Trophoblast cell (in vitro differentiated cells and primary cell): ENCODE measurements around the gene SASH1. TPM values are rescaled to one million over a fixed set of nuclear protein-coding genes. Genes with fewer than 3 reads are reported as not detected.

Experiments
- DNase-seq, 2 donors: peaks; one replicate each; pipeline ENCODE4 v3.0.0-alpha.2; 2016
- H2AFZ ChIP-seq: 2 replicates; pipeline ENCODE4 v1.6.1; 2013; ENCODE audit warnings: low read length, moderate library complexity, mild to moderate bottlenecking; ENCODE audit not compliant: insufficient read depth, poor library complexity
- H2AK5ac ChIP-seq: 2 replicates; pipeline ENCODE4 v1.6.1; 2013; ENCODE audit warnings: mild to moderate bottlenecking, low read length
- H2BK120ac ChIP-seq: 2 replicates; pipeline ENCODE4 v1.6.1; 2013; ENCODE audit warnings: low read length, mild to moderate bottlenecking, moderate library complexity; ENCODE audit not compliant: insufficient read depth, poor library complexity
- H2BK12ac ChIP-seq: 2 replicates; pipeline ENCODE4 v1.6.1; 2013; ENCODE audit warnings: mild to moderate bottlenecking, low read length, moderate library complexity
- H2BK5ac ChIP-seq: 2 replicates; pipeline ENCODE4 v1.6.1; 2013; ENCODE audit warnings: low read length, low read depth, moderate library complexity, mild to moderate bottlenecking; ENCODE audit not compliant: poor library complexity
- H3K14ac ChIP-seq: 2 replicates; pipeline ENCODE4 v1.6.1; 2013; ENCODE audit warnings: mild to moderate bottlenecking, low read length
- H3K18ac ChIP-seq: 2 replicates; pipeline ENCODE4 v1.6.1; 2013; ENCODE audit warnings: mild to moderate bottlenecking, low read length
- H3K23ac ChIP-seq: 2 replicates; pipeline ENCODE4 v1.6.1; 2013; ENCODE audit warnings: low read length
- H3K27ac ChIP-seq: 2 replicates; pipeline ENCODE4 v1.5.1; 2013; ENCODE audit warnings: low read depth, mild to moderate bottlenecking, inconsistent platforms, low read length, moderate library complexity
- H3K27me3 ChIP-seq: 2 replicates; pipeline ENCODE4 v1.6.1; 2013; ENCODE audit warnings: inconsistent platforms, mild to moderate bottlenecking, low read length, moderate library complexity; ENCODE audit not compliant: insufficient read depth
- H3K36me3 ChIP-seq, 2 experiments: 1 replicate in 1 of 2; 2 replicates in 1 of 2; pipeline ENCODE4 v1.6.1; 2013; ENCODE audit warnings: low read length in 2 of 2, mild to moderate bottlenecking in 2 of 2, moderate library complexity in 1 of 2; ENCODE audit not compliant: insufficient read depth in 2 of 2, control insufficient read depth in 1 of 2
- H3K4ac ChIP-seq: 2 replicates; pipeline ENCODE4 v1.6.1; 2013; ENCODE audit warnings: low read depth, mild to moderate bottlenecking, low read length, moderate library complexity
- H3K4me1 ChIP-seq, 2 experiments: 1 replicate in 1 of 2; 2 replicates in 1 of 2; pipeline ENCODE4 v1.6.1; 2013; ENCODE audit warnings: low read length in 2 of 2, mild to moderate bottlenecking in 2 of 2, moderate library complexity in 1 of 2; ENCODE audit not compliant: insufficient read depth in 2 of 2, control insufficient read depth in 1 of 2
- H3K4me2 ChIP-seq: 2 replicates; pipeline ENCODE4 v1.6.1; 2013; ENCODE audit warnings: inconsistent platforms, mild to moderate bottlenecking, low read length, moderate library complexity
- H3K4me3 ChIP-seq: 2 replicates; pipeline ENCODE4 v1.5.1; 2013; ENCODE audit warnings: mild to moderate bottlenecking, low read depth, low read length, inconsistent platforms
- H3K79me1 ChIP-seq: one replicate; pipeline ENCODE4 v1.6.1; 2013; ENCODE audit warnings: low read length
- H3K79me2 ChIP-seq: 2 replicates; pipeline ENCODE4 v1.6.1; 2013; ENCODE audit warnings: low read length, mild to moderate bottlenecking; ENCODE audit not compliant: control insufficient read depth, insufficient read depth, poor library complexity
- H3K9ac ChIP-seq: 2 replicates; pipeline ENCODE4 v1.6.1; 2013; ENCODE audit warnings: mild to moderate bottlenecking, low read length
- H3K9me3 ChIP-seq: 2 replicates; pipeline ENCODE4 v1.6.1; 2013; ENCODE audit warnings: low read depth, mild to moderate bottlenecking, control low read depth, inconsistent platforms, low read length; ENCODE audit not compliant: insufficient read depth
- H4K12ac ChIP-seq: 2 replicates; pipeline ENCODE4 v1.6.1; 2013; ENCODE audit warnings: low read depth, mild to moderate bottlenecking, low read length, moderate library complexity
- H4K8ac ChIP-seq: 2 replicates; pipeline ENCODE4 v1.6.1; 2013; ENCODE audit warnings: low read depth, mild to moderate bottlenecking, low read length, moderate library complexity
- H4K91ac ChIP-seq: one replicate; pipeline ENCODE4 v1.6.1; 2013; ENCODE audit warnings: low read depth, mild to moderate bottlenecking, low read length, moderate library complexity
- WGBS: extraction: QIAGEN DNeasy Blood & Tissue Kit; methylation state at CpG from one replicate; pipeline ENCODE4 v1.1.7; 2013; ENCODE audit warnings: missing lambda C conversion rate; ENCODE audit not compliant: insufficient read length, insufficient coverage; ENCODE audit errors: extremely low coverage; 5-methylcytosine and 5-hydroxymethylcytosine counted together
- polyA plus RNA-seq: library from polyadenylated mRNA; stranded (reverse); fragments of 200-250 nt; gene quantifications from 2 replicates; pipeline ENCODE4 v1.2.3, GENCODE V29; 2013

The SASH1 gene
- polyA plus RNA-seq = 10.6 and 10.9 TPM in 2 replicates

- peak; percentile 87 to 94 for DNase-seq
- H2AK5ac ChIP-seq = no peak within 1 kb of the TSS
- peaks cover 3 to 11% of the 10 kb centered on the region in 2 experiments for H3K4me1 ChIP-seq
- peak within 1 kb of the TSS; percentile 67 for H3K4ac ChIP-seq
- no peak within 1 kb of the TSS for H3K23ac ChIP-seq
- H3K4me2 ChIP-seq = peak within 1 kb of the TSS; percentile 82
- peaks cover 11% of the 10 kb centered on the region for H3K79me1 ChIP-seq
- peak within 1 kb of the TSS; percentile 84 for H3K4me3 ChIP-seq
- peaks cover 3% of the 10 kb centered on the region for H3K79me2 ChIP-seq
- WGBS = no CpG with 5 or more reads among the region's 67 CpGs
- H3K27ac ChIP-seq = peak within 1 kb of the TSS; percentile 50
- H2AFZ ChIP-seq = peak within 1 kb of the TSS; percentile 79
- no peaks in the 10 kb centered on the region for H3K9me3 ChIP-seq
- peak within 1 kb of the TSS; percentile 89 for H2BK5ac ChIP-seq
- H4K91ac ChIP-seq = peak within 1 kb of the TSS; percentile 90
- H4K12ac ChIP-seq = peak within 1 kb of the TSS; percentile 74
- peak within 1 kb of the TSS; percentile 98 for H2BK12ac ChIP-seq
- peak within 1 kb of the TSS; percentile 80 for H3K18ac ChIP-seq
- peak within 1 kb of the TSS; percentile 81 for H3K9ac ChIP-seq
- H3K36me3 ChIP-seq = no peaks in the 10 kb centered on the region
- peak within 1 kb of the TSS; percentile 74 for H3K14ac ChIP-seq
- H4K8ac ChIP-seq = peak within 1 kb of the TSS; percentile 88
- peak within 1 kb of the TSS; percentile 98 for H2BK120ac ChIP-seq
- H3K27me3 ChIP-seq = no peaks in the 10 kb centered on the region
These were observed at the start of gene SASH1 for GRCh38 chr6:148342350-148343046. Gene SASH1 (plus strand): TSS chr6:148342838. CDS start chr6:148343068, 230 bp downstream.

DNA sequence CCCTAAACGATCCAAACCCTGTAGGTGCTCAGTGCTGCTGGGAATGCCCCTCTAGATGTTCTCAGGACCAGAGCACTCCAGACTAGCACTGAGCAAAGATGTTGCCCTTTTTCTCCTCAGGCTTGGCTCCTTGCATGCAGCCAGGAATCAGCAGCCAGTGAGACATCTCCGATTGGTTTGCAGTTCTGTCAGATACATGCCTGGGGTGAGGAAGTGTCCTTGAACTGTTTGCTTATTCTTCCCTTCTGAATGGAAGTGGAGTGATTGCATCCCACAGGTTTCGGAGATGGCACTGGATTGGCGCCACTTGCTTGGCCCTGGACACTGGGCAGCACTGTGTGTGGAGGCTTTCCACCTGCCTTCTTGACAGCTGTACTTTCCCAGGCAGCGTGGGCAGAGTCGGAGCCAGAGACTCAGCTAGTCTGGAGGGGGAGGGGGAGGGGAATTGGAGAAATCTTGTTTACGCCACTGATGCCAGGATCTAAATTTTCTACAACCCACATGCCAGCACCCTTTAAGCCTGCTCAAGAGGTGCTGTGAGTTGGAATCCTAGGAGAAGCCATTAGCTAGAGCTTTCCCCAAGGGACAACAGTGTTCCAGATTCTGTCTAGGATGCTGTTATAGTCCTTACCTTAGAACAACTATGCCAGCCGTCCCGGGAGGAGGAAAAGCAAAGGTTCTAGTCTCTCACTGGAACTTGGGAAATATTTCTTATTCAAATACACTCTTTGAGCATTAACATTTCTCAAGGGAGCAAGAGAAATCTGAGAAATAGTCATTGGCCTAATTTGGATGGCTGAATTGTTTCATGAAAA is 49.2 kb upstream of the SASH1 start:
- no peak overlapping the region for H3K4ac ChIP-seq
- H3K14ac ChIP-seq = no peak overlapping the region
- no peaks in the 10 kb centered on the region for H3K36me3 ChIP-seq
- no peak overlapping the region for H2BK5ac ChIP-seq
- no peak overlapping the region for H2AK5ac ChIP-seq
- no peaks in the 10 kb centered on the region for H3K79me2 ChIP-seq
- no peak overlapping the region for H2BK12ac ChIP-seq
- no peak overlapping the region for H4K8ac ChIP-seq
- no peak overlapping the region for H3K4me3 ChIP-seq
- H3K4me1 ChIP-seq = no peaks in the 10 kb centered on the region
- no peak overlapping the region for H3K4me2 ChIP-seq
- H3K9me3 ChIP-seq = no peaks in the 10 kb centered on the region
- H4K12ac ChIP-seq = no peak overlapping the region
- H4K91ac ChIP-seq = no peak overlapping the region
- no peak overlapping the region for H3K18ac ChIP-seq
- no peak overlapping the region for H2AFZ ChIP-seq
- no peaks in the 10 kb centered on the region for H3K79me1 ChIP-seq
- DNase-seq = no peak
- WGBS = no CpG with 5 or more reads among the region's 9 CpGs
- no peak overlapping the region for H3K27ac ChIP-seq
- no peak overlapping the region for H2BK120ac ChIP-seq
- H3K23ac ChIP-seq = no peak overlapping the region
- H3K9ac ChIP-seq = no peak overlapping the region
- H3K27me3 ChIP-seq = no peaks in the 10 kb centered on the region

- H4K91ac ChIP-seq = no peak overlapping the region
- no peaks in the 10 kb centered on the region for H3K27me3 ChIP-seq
- no peak overlapping the region for H4K12ac ChIP-seq
- H3K79me2 ChIP-seq = no peaks in the 10 kb centered on the region
- H3K79me1 ChIP-seq = no peaks in the 10 kb centered on the region
- no peak overlapping the region for H3K4me2 ChIP-seq
- H4K8ac ChIP-seq = no peak overlapping the region
- H3K9ac ChIP-seq = no peak overlapping the region
- H3K14ac ChIP-seq = no peak overlapping the region
- H2AFZ ChIP-seq = no peak overlapping the region
- WGBS = no CpG with 5 or more reads among the region's 7 CpGs
- H3K27ac ChIP-seq = no peak overlapping the region
- H3K36me3 ChIP-seq = no peaks in the 10 kb centered on the region
- no peak overlapping the region for H2BK120ac ChIP-seq
- H2BK12ac ChIP-seq = no peak overlapping the region
- no peaks in the 10 kb centered on the region for H3K4me1 ChIP-seq
- H2BK5ac ChIP-seq = no peak overlapping the region
- H3K9me3 ChIP-seq = no peaks in the 10 kb centered on the region
- no peak overlapping the region for H3K18ac ChIP-seq
- no peak overlapping the region for H2AK5ac ChIP-seq
- no peak overlapping the region for H3K23ac ChIP-seq
- DNase-seq = no peak
- no peak overlapping the region for H3K4ac ChIP-seq
- no peak overlapping the region for H3K4me3 ChIP-seq
These were observed 48.6 kb upstream of the SASH1 start for GRCh38 chr6:148294059-148294458.

DNA sequence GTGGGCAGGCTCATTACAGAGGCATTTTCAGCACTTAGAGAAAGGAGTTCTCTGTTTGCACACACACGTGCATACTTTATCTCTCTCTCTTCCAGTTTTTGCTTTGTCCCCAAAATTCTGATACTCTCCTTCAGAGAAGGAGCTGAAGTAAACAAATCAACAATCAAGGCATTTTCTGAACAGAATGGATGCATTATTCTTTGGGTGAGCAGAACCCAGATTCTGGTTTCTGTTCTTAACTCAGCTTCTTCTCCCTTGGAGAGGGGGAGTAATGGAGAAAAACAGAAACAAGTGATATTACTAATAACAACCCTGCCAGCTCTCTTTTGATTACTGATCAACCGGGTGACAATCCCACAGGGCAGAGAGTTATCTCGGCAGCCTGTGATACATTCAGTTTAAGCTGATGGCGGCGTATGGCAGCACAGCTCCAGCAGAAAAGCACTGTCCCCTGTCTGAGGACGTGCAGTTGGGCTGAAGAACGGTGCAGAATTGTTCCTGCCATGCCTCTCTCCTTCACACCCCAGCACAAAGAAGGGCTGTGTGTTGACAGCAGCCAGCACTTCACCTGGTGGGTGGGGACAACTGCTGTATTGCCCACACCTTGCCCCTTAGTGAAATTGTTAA is 47.3 kb upstream of the SASH1 start:
- WGBS = no CpG with 5 or more reads among the region's 7 CpGs
- no peaks in the 10 kb centered on the region for H3K4me1 ChIP-seq

More for the DNA sequence above, 47.3 kb upstream of the SASH1 start:
- Histone ChIP-seq H4K8ac (no peak overlapping the region), H3K27ac (no peak overlapping the region), H4K12ac (no peak overlapping the region), H4K91ac (no peak overlapping the region), H2AFZ (no peak overlapping the region), H3K27me3 (no peaks in the 10 kb centered on the region), H2AK5ac (no peak overlapping the region), H3K9me3 (no peaks in the 10 kb centered on the region), H3K36me3 (no peaks in the 10 kb centered on the region), H2BK5ac (no peak overlapping the region), H3K4me3 (no peak overlapping the region), H3K9ac (no peak overlapping the region), H3K79me2 (no peaks in the 10 kb centered on the region), H3K23ac (peak overlapping the region; percentile 21), H2BK12ac (no peak overlapping the region), H3K4me2 (no peak overlapping the region), H3K14ac (no peak overlapping the region), H3K18ac (no peak overlapping the region), H3K4ac (no peak overlapping the region), H2BK120ac (no peak overlapping the region), H3K79me1 (no peaks in the 10 kb centered on the region)
- no peak for DNase-seq
